HG02763 (cell line): ENCODE measurements around the gene DENND2A.
"Not testable (repeated sequence)": the region's sequence is repeated elsewhere in the genome, so short reads cannot be mapped to it uniquely, and the experiment has no call there.

Experiments
- ATAC-seq: cut with Tn5 transposase; IDR thresholded peaks from one replicate; pipeline ENCODE4 v1.9.1; 2021; ENCODE audit warnings: mild to moderate bottlenecking, moderate library complexity; ENCODE audit not compliant: unreplicated experiment

The DENND2A gene

DNA sequence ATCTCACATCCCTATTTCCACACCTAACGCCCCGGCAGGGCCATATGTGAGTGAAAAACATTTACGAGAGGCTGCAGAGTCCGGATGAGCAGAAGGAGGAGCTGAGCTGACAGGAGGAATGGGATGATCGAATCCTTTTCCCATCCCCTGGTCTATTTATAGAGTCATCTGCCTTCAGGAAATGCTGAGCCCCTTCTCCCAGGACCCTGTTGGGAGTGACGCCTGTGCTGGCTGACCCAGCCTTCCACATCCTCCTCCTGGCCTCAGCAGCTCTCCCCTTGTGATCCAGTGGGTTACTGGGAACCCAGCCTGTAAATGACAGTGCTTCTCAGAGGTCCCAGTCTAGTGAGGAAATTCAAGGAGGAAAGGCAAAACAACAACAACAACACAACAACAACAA is 16.6 kb downstream of the DENND2A start:
- ATAC-seq = no peak

DNA sequence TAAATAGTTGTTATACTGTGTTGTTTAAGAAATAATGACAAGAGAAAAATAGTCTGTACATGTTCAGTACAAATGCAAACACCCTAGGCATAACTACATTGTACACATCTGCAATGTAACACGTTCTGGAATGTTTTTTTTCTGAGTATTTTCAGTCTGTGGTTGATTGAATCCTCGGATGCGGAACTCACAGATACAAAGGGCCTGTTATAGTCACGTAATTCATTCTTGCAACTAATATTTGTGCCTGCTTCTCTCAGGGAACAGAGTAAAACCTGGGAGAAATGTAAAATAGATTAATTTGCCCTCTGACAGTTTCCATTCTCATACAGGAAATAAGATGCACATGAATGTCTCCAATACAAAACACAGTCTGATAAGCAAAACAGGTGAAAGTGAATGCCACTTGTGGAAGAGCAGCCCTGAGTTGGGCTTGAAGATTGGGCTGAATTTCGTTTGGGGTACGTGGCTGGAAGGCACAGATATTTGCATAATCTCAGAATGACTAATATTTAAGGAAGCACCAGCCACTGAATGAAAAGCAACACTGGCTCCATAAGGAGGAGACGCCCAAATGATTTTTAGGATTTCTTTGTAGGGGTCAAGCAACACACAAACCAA is 19.1 kb downstream of the DENND2A start:
- no peak for ATAC-seq

DNA sequence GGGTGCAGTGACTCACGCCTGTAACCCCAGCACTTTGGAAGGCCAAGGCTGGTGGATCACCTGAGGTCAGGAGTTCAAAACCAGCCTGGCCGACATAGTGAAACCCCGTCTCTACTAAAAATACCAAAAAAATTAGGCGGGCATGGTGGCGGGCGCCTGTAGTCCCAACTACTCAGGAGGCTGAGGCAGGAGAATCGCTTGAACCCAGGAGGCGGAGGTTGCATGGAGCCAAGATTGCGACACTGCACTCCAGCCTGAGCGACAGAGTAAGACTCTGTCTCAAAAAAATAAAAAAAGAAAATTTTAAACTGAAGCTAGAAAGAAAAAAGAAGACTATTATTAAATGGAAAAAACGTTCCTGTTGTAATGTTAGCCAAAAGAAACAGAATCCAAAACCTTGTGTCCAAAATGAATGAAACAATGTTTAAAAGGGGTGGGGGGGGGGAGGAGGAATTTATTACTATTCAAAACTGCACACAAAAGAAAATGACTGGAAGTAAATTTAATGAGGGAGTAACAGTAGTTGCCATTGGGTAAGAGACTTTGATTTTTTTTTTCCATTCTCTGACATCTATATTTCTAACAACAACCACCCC is 20.6 kb downstream of the DENND2A start:
- ATAC-seq = not testable (repeated sequence)

DNA sequence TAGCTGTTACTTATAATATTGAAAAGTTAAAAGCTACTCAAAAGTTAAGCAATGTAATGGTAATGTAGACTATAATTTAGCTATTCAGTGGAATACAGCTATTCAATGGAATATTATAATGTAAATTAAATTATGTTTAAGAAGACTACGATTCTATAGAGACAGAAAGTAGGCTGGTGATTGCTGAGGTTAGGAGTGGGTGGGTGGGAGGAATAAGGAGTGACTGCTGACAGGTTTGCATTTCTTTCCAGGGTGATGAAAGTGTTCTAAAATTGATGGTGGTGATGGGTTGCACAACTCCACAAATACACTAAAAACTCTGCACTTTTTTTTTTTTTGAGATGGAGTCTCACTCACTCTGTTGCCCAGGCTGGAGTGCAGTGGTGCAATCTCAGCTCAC is 21.4 kb downstream of the DENND2A start:
- no peak for ATAC-seq

DNA sequence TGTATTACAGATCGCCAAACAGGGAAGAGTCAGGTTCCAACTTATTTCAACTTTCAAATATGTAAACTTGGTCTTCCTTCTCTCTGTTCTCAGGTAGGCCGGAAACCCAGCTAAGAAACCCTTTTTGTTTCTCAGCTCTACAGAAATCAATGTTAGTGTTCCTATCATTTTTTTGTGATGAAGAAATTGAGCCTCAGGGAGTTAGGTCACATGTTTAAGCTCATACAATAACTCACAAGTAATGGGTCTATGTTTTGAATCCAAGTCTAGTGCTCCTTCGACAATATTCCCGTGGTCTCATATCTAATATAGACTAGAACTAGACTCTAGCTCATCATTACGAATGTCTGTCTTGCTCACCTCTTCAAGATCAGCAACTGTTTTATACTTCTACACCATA is 22.3 kb downstream of the DENND2A start:
- no peak for ATAC-seq

DNA sequence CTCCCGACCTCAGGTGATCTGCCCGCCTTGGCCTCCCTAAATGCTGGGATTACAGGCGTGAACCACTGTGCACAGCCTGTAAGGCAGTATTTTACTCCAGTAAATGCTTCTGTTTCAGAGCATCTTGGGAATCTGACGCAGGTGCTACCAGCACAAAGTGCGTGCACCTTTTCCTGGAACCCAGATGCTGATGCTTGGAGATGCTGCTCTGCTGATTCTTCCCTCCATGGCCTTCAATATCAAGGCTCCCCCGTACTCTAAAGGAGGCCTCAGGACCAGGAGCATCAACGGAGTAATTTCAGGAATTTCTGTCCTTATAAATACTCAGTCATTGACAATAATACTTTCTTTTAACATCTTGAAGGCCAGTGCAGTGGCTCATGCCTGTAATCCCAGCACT is 23.5 kb downstream of the DENND2A start:
- ATAC-seq = no peak

DNA sequence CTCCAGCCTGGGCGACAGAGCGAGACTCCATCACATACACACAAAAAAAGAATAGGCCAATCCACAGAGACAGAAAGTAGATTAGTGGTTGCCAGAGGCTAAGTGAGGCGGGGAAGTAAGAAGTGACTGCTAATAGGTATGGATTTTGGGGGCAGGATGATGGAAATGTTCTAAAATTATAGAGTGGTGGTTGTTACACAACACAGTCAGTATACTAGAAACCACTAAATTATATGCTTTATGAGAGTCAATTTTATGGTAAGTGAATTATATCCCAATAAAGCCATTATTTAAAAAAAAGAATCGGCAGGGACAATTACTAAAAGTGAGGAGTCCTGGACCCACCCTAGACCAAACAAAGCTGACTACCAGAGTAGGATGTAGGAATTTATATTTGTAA is 24.3 kb downstream of the DENND2A start:
- ATAC-seq = no peak

DNA sequence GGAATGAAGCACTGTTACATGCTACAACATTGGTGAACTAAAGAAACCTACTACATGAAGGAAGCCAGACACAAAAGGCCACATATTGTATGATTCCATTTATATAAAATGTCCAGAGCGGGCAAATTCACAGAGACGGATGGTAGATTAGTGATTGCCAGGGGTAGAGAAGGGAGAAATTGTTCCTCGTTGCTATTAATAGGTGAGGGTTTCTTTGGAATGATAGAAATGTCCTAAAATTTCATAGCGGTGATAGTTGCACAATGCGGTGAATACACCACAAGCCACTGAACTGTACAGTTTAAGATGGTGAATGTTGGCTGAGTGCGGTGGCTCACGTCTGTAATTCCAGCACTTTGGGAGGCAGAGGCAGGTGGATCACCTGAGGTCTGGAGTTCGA is 29.0 kb downstream of the DENND2A start:
- no peak for ATAC-seq

DNA sequence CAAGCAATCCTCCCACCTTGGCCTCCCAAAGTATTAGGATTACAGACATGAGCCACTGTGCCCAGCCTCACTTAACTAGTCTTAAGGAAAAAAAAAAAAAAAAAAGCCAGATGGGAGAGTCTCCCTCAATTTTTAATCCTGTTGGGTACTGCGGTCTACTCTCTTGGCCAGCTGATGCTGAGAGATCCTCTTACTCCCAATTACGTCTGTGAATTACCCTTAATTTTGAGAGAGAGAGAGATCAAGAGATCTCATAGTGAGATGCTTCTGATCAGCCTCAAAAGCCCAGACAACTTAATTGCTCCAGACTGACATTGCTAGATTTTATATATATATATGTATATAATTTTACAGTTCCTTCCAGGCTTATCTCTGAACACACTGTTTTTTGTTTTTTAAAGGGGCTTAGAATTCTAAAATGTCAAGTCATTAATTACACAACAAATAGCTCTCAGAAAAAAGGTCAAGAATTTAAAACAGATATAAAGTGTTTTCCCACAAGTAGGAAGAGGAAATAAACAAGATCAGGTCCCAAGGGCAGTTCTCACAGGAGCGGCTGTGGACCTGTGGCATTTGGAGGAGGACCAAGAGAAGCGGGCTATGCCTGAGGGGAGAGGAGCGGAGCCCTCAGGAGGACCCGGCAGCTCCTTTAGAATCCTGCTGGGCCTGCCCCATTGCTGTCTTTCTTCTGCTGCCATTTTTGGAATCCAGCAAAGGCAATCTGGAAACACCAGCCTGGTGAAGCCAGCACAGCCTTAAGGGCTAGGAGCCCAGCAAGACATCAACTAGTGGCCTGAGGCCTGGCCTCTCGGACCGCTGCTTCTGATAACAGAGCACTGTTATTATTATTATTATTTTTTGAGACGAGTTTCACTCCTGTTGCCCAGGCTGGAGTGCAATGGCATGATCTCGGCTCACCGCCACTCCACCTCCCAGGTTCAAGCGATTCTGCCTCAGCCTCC is 30.1 kb downstream of the DENND2A start:
- ATAC-seq = no peak

DNA sequence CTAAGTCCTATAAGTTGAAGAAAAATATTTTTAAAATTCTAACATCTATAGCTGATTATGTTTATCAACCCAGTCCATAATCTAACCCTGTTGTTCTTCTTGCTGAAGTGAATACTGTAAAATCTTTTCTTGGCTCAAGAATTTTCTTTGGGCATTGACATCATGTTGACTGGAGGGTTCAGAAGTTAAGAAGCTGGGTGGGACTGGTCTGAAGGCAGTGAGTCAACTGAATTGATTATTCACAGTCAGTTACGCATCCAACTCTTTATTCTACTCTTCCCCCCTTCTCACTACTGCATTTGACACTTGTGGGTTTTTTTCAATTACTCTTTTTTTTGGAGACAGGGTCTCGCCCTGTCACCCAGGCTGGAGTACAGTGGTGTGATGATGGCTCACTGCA is 31.0 kb downstream of the DENND2A start:
- no peak for ATAC-seq

DNA sequence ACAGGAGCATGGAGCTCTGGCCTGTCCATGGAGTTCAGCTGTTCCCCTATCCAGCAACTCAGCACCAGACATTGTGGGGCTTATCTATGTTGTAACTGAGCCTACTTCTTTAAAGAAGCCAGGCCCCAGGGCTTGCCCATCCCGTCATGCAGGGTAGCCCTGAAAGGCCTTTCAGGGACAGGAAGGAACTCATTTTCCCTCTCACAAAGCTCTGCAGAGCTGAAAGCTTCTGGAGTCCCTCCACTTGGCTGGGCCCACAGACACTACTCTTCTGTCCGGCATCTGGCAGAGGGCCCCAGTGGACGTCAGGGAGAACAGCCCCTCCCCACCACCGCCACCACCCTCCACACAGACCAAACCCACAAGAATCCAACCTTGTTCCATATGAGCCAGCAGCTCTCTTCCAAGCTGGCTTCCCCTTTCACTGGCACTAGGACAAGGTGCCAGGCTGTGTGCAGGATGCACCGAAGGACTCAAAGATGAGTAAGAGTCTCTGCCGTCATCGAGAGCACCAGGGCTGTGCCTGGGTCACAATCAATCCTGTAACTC is 33.1 kb downstream of the DENND2A start:
- no peak for ATAC-seq

DNA sequence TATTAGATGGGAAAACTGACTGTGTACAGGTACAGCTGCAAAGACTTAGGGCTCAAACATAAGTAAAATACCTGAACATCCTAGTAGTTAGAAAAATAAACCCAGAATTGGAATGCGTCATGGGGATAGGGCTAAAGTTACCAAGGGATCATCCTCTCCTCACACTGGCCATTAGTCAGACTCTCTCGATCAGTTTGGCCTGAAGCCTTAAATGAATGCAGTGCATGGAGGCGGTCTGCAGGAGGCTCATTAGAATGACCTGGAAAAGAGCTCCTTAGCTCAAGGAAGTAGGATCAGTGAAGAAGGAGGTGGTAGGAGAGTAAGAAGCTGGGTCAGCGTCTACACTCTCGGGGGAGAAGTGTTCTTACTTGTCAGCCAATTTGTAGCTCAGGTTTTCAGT is 35.3 kb downstream of the DENND2A start:
- no peak for ATAC-seq

DNA sequence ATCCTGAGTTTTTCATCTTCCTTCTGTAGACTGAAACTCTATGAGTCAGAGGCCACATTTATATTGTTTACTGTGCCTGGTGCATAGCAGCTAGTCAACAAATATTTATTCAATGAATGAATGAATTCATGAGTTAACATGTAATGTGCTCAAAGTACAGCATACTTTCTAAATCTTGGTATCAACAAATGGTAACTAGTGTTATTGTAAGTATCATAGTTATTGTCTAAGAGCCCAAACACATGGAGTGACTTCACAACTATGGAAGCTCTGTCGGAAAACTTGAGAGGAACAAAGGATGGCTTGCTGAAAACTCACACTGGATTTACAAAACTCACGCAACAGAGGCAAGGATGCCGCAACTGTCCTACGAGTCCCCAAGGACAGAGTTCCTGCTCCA is 35.9 kb downstream of the DENND2A start:
- ATAC-seq = no peak

DNA sequence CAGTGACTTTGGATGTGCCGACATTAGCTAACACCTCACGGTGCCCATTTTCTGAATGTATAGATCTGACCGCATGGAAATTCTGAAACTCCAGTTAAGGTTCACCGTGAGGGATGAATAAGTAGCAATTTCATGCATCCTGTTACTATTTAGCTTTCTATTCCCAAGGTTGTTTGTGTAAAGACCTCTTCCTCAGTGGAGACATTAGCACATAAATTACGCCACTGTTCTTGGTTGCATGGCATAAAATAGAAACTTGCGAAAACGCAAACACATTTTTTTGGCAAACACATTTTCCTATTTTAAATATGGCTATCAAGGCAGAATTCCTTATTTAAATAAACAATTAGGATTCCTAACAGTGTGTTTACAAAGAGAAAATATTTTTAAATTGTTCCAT is 36.5 kb downstream of the DENND2A start:
- ATAC-seq = no peak

DNA sequence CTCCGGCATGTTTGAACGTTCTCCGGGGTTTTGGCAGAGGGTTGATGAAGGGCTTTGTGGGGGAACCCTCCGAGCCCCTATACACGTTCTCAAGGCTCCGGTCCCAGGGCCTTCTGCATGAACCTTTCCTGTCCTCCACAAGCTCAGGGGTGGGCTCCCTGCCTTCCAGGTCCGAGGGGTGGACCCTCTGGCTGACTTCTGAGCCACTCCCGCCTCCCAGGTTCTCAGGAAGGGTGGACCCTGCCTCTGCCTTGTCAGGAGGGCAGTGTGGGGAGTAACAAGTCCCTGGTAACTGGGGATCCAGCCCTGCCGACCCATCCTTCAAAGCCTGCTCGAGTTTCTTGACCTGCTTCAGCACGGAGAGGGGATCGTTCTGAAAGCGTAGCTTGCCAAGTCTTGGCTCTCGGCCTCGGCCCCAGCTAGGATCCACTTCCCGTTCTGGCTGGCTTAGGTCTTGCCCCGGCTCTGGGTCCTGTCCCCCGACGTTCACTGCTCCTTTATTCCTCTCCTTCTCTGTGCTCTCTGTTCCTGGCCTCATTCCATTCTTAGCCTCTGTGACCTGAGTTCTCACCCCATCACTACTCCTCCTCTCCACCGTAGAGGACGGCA is 38.9 kb downstream of the DENND2A start:
- no peak for ATAC-seq

DNA sequence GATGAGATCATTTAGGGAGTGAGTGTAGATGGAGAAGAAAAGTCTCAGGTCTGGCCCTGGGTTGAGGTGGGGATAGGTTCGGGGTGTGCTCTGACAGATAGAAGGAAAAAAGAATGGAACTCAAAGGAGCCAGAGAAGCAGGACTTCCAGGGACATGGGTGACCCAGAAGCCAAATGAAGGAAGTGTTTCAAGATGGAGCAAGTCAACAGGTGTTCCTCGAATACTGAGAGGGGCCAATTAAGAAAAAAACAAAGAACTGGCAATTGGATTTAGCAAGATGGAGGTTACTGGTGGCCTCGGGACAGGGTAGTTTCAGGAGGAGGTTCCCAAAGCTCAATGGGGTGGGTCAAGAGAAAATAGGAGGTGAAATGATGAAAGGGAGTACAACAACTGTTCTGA is 40.3 kb downstream of the DENND2A start:
- ATAC-seq = no peak

DNA sequence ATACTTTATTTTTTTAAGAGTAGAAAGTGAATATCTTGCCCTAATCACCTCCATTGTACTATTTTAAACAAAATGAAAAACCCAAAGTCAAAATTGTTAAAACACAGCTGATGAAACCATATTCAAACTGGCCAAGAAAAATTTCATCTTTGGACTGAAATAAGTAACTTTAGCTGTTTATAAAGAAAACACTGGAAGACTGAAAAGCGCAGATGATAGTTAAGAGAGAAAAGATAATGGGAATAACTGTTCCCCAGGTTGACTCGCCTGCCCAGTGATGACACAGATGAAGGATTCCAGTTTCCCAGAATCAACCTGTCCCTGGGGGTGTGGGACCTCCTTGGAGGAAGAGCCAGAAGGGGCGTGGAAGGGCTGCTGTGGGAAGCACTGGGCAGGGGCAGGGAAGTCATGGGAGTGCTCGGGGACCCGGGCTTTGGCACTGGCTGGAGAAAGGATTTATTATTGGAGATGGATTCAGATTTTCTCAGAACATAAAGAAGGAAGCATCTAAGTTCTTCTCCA is 43.1 kb downstream of the DENND2A start:
- no peak for ATAC-seq

DNA sequence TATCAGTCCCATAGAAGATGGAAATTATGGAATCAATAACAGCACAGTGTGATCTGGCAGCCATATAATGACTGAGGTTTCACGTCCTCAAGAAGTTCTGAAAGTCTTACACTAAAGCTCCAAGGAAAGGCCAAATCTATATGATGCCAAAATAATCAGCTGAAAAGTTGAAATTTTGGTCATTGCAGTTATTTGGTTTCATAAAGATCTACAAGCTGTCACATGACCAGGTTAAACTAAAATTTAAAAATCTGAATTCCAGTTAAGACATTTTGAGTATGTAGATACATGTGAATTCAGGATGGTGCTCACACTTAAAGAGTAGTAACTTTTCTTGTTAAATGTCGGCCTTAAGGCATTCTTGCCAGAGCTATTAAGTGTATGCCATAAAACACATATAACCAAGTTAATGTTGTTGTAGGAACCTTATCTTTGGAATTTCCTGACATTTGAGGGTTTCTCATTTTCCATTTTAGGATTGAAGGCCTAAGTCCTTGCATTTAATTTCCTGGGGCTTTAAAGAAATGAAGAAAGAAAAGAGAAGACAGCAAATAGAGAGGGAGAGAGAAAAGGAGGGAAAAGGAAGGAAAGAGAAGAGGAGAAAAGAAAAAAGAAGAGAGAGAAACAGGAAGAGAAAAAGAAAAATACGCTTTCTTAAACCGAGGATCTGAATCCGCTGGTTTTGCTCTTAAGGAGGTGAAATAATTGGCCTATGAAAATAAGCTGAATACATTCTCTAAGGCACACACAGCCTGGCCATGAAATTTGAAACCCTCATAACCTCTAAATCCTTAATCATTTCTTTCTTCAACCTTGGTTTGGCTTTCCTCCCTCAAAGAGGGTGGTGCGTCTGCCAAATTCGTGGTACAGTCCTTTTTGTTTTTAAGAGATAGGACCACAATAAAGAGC is 43.8 kb downstream of the DENND2A start:
- no peak for ATAC-seq

DNA sequence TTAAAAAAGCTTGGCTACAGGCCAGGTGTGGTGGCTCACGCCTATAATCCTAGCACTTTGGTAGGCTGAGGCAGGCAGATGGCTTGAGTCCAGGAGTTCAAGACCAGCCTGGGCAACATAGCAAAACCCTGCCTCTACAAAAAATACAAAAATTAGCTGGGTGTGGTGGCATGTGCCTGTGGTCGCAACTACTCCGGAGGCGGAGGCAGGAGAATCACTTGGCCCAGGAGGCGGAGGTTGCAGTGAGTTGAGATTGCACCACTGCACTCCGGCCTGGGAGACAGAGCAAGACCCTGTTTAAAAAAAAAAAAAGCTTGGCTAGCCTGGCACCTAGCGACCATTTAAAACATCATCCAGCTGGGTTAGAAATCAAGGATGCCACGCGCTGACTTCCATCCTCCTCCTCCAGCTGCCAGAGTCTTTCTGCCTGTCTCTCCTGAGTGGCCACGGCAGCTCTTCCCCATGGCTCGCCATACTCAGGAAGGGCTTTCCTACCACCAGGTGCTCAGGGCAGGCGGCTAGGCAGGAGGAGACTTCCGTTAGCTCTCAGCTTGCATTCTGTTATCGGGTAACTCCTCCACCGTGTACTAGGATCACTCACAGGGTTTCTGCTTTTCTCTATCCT is 45.0 kb downstream of the DENND2A start:
- no peak for ATAC-seq
